ENCODE measurements around the gene SF3B6.

DNA sequence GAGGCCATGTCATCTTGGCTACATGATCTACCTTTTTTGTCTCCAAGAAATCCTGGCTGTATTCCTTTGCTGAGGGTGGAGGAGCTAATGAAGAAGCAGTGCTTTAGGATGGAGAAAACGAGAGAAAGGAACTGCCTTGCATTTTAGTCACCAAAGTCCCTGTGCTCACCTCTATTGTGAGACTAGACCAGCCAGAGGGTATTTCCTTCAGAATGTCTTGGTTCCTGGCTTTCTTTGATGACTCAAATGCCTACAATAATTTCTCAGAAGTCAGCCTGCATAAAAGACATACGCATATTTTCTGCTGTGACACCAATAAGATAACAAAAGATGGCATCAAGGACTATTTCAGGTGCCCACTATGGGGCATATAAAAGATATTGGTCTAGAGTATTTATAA, 10.8 kb downstream of the SF3B6 start:
- TF ChIP-seq, protein P1, sequence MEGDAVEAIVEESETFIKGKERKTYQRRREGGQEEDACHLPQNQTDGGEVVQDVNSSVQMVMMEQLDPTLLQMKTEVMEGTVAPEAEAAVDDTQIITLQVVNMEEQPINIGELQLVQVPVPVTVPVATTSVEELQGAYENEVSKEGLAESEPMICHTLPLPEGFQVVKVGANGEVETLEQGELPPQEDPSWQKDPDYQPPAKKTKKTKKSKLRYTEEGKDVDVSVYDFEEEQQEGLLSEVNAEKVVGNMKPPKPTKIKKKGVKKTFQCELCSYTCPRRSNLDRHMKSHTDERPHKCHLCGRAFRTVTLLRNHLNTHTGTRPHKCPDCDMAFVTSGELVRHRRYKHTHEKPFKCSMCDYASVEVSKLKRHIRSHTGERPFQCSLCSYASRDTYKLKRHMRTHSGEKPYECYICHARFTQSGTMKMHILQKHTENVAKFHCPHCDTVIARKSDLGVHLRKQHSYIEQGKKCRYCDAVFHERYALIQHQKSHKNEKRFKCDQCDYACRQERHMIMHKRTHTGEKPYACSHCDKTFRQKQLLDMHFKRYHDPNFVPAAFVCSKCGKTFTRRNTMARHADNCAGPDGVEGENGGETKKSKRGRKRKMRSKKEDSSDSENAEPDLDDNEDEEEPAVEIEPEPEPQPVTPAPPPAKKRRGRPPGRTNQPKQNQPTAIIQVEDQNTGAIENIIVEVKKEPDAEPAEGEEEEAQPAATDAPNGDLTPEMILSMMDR (IDR thresholded peaks at IDR 0.05; ENCODE audit: low read length): no peak
- no peak for TF ChIP-seq EZH2 (optimal IDR thresholded peaks at IDR 0.05; ENCODE audit: low read depth, low read length)

Data from MM.1S (cell line).